ENCODE data around the gene AMDHD1.

Gene AMDHD1

DNA sequence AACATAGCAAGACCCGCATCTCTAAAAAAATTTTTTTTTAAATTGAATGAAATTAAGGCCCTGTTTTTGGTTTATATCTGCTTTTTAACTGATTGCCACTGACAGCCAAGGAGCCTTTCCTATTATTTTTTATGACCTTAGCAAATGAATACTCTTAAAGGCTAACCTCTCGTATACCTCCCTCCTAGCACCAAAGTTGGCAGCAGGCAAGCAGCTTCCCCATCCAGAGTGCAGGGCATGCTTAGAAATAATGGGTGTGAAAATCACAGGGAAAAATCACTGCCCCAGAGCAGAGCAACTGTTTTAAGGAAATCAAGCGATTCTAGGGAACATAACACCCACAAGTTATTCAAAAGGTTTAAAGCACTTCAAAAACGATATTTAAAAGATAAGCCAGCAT lies 32.4 kb downstream of the AMDHD1 start:
- Histone ChIP-seq H3K4me3 (ENCODE audit: low read depth, low read length) (no peak overlapping the region), H3K36me3 (no peaks in the 10 kb centered on the region), H3K27me3 (ENCODE audit: insufficient read depth, low read depth, severe bottlenecking) (no peaks in the 10 kb centered on the region), H3K9me3 (ENCODE audit: severe bottlenecking) (no peaks in the 10 kb centered on the region), H3K27ac (no peak overlapping the region)
- DNase-seq, result no peak
- TF ChIP-seq, protein P1, sequence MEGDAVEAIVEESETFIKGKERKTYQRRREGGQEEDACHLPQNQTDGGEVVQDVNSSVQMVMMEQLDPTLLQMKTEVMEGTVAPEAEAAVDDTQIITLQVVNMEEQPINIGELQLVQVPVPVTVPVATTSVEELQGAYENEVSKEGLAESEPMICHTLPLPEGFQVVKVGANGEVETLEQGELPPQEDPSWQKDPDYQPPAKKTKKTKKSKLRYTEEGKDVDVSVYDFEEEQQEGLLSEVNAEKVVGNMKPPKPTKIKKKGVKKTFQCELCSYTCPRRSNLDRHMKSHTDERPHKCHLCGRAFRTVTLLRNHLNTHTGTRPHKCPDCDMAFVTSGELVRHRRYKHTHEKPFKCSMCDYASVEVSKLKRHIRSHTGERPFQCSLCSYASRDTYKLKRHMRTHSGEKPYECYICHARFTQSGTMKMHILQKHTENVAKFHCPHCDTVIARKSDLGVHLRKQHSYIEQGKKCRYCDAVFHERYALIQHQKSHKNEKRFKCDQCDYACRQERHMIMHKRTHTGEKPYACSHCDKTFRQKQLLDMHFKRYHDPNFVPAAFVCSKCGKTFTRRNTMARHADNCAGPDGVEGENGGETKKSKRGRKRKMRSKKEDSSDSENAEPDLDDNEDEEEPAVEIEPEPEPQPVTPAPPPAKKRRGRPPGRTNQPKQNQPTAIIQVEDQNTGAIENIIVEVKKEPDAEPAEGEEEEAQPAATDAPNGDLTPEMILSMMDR (IDR thresholded peaks at IDR 0.05; ENCODE audit: low read depth, low read length), result no peak

DNA sequence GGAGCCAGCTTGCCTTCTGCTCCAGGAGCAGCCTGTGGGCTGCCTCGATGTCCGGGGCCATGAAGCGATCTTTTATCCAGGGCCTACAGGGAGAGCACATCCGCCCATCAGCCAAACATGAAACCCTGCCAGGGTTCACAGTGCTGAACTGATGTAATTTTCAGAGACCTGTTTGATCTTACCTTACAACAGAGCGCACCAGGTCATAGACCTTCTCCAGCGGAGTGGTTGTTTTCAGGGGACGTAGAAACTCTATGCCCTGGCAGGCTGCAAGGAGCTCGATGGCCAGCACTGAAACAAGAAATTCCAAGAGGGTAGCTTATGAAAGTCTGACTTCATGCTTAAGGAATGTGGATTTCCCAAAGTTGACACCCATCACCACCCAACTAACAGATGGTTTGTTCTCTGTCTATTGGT lies 33.3 kb downstream of the AMDHD1 start:
- no peak for DNase-seq
- H3K4me3 ChIP-seq (ENCODE audit: low read depth, low read length), result no peak overlapping the region
- H3K27me3 ChIP-seq (ENCODE audit: insufficient read depth, low read depth, severe bottlenecking), result no peaks in the 10 kb centered on the region
- no peaks in the 10 kb centered on the region for H3K36me3 ChIP-seq
- H3K9me3 ChIP-seq (ENCODE audit: severe bottlenecking), result no peaks in the 10 kb centered on the region
- no peak overlapping the region for H3K27ac ChIP-seq
- TF ChIP-seq, protein P1 (IDR thresholded peaks at IDR 0.05; ENCODE audit: low read depth, low read length), result no peak

DNA sequence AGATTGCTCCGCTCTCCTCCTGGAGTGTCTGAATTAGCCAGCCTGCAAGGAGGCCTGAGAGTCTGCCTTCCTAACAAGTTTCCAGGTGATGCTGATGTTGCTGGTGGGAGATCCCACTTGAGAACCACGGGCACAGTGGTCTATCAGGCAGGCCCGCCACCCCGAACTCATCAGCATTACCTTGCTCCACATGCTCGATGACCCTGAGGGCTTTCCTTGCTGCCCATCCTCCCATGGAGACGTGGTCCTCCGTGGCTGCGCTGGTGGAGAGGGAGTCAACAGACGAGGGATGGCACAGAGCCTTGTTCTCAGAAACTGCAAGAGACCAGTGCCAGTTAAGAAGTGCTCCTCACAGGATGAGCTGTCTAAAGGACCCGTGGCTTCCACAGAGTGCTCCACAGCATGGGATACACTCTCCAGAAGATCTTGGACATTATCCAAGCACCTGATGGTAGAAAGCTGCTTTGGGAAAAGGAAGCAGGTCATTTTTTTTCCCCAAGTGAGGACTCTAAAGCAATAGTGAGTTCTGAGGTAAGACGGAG lies 34.7 kb downstream of the AMDHD1 start:
- Histone ChIP-seq H3K27ac (no peak overlapping the region), H3K9me3 (ENCODE audit: severe bottlenecking) (no peaks in the 10 kb centered on the region), H3K4me3 (ENCODE audit: low read depth, low read length) (no peak overlapping the region), H3K27me3 (ENCODE audit: insufficient read depth, low read depth, severe bottlenecking) (no peaks in the 10 kb centered on the region), H3K36me3 (no peaks in the 10 kb centered on the region)
- TF ChIP-seq, protein P1 (IDR thresholded peaks at IDR 0.05; ENCODE audit: low read depth, low read length), result no peak
- DNase-seq, result no peak

DNA sequence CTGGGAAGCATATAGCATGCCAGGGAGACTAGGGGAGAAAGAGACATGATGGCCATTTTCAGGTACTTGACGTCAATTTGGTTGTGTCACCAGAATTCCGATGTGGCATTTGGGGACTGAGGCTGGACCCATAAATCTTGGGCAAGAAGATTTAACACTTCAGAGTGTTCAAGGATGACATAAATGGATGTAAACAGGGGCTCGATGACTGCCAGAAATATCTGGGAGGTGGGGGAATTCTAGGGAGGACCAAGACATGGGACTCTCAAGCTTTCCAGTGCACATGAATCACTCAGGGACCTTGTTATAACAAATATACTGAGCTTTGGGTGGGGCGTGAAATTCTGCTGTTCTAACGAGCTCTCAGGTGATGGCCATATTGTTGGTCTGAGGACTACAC lies 35.2 kb downstream of the AMDHD1 start:
- Histone ChIP-seq H3K36me3 (no peaks in the 10 kb centered on the region), H3K27me3 (ENCODE audit: insufficient read depth, low read depth, severe bottlenecking) (no peaks in the 10 kb centered on the region), H3K4me3 (ENCODE audit: low read depth, low read length) (no peak overlapping the region), H3K27ac (no peak overlapping the region), H3K9me3 (ENCODE audit: severe bottlenecking) (no peaks in the 10 kb centered on the region)
- TF ChIP-seq, protein P1 (IDR thresholded peaks at IDR 0.05; ENCODE audit: low read depth, low read length), result no peak
- DNase-seq, result no peak

DNA sequence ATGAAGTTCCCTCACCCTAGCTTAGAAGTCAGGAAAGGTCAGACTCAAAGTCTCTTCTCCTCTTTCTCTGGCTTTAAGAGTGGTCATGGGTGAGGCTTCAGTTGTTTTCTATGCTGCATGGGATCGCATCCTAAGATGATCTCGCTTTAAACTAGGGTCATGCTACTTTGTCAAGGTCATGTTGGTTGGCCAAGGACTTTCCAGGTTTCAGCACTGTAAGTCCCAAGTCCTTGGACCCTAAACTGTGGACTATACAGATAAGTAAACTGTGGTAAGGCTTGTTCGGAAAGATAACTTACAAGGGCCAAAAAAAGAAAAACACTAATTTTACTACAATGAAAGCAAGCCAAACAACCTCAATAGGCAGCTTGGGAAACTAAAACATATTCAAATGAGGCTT lies 35.6 kb downstream of the AMDHD1 start:
- TF ChIP-seq, protein P1 (IDR thresholded peaks at IDR 0.05; ENCODE audit: low read depth, low read length), result no peak
- Histone ChIP-seq H3K36me3 (no peaks in the 10 kb centered on the region), H3K27ac (no peak overlapping the region), H3K4me3 (ENCODE audit: low read depth, low read length) (no peak overlapping the region), H3K9me3 (ENCODE audit: severe bottlenecking) (no peaks in the 10 kb centered on the region), H3K27me3 (ENCODE audit: insufficient read depth, low read depth, severe bottlenecking) (no peaks in the 10 kb centered on the region)
- no peak for DNase-seq

DNA sequence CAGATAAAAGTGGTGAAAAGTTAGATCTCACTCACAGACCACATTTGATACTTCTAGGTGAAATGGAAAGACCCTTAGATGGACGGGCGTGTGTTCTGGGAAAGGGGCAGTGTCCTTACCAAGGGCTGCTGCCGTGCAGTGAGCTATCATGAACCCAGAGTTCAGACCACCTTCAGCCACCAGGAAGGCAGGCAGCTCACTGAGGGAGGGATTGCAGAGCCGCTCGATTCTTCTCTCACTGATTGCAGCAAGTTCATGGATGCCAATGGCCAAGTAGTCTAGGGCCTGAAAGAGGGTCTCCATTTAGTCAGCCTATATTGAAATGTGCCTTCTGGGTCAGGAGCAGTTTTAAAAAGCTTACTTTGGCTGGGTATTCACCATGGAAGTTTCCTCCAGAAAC lies 37.3 kb downstream of the AMDHD1 start:
- Histone ChIP-seq H3K9me3 (ENCODE audit: severe bottlenecking) (no peaks in the 10 kb centered on the region), H3K27me3 (ENCODE audit: insufficient read depth, low read depth, severe bottlenecking) (no peaks in the 10 kb centered on the region), H3K36me3 (no peaks in the 10 kb centered on the region), H3K4me3 (ENCODE audit: low read depth, low read length) (no peak overlapping the region), H3K27ac (no peak overlapping the region)
- DNase-seq, result no peak
- TF ChIP-seq, protein P1 (IDR thresholded peaks at IDR 0.05; ENCODE audit: low read depth, low read length), result no peak

All from WERI-Rb-1 (cell line).